ENCODE results near the gene ABCA9. TPM values are rescaled to one million over a fixed set of nuclear protein-coding genes. Genes with fewer than 3 reads are reported as not detected.
"Not testable (repeated sequence)": the region's sequence is repeated elsewhere in the genome, so short reads cannot be mapped to it uniquely, and the experiment has no call there.

Gene ABCA9
- total RNA-seq, 1 donor from 2014 or later: 0.26 TPM

DNA sequence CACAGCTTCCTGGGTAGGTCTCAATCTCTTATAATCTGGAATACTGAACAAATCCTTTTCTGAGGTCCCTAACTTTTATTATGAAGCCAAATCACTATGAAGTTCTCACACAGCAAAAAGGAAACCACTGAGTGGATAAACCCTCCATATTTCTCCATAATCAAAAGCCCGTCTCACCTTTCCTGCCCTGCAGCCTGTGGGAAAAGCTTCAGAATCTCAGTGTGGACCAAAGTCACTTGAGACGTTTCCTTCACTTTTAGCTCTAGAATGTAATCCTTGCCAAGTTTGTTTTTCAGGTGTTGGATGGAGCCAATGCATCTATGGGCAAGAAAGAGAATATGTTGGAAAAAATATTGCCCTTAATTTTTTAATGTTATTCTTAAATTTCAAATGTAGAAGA is 22.0 kb upstream of the ABCA9 start:
- FAIRE-seq (no peak), DNase-seq (ENCODE audit: low read depth) (no peak)
- H3K27me3 ChIP-seq (ENCODE audit: control insufficient read depth, insufficient read depth, low read length): no peaks in the 10 kb centered on the region
- H3K36me3 ChIP-seq (ENCODE audit: control insufficient read depth, insufficient read depth, low read length): no peaks in the 10 kb centered on the region
- TF ChIP-seq CTCF (IDR thresholded peaks at IDR 0.05; ENCODE audit: insufficient read depth, low read length, severe bottlenecking): no peak
- H3K4me3 ChIP-seq (ENCODE audit: low read depth, low read length): no peak overlapping the region

- DNase-seq (ENCODE audit: low read depth) (no peak), FAIRE-seq (no peak)
- no peaks in the 10 kb centered on the region for H3K27me3 ChIP-seq (ENCODE audit: control insufficient read depth, insufficient read depth, low read length)
- no peak for TF ChIP-seq CTCF (IDR thresholded peaks at IDR 0.05; ENCODE audit: insufficient read depth, low read length, severe bottlenecking)
- H3K4me3 ChIP-seq (ENCODE audit: low read depth, low read length): no peak overlapping the region
- no peaks in the 10 kb centered on the region for H3K36me3 ChIP-seq (ENCODE audit: control insufficient read depth, insufficient read depth, low read length)
Observed at GRCh38 chr17:69078864-69079263, 18.1 kb upstream of the ABCA9 start.

- DNase-seq (ENCODE audit: low read depth): no peak
- no peaks in the 10 kb centered on the region for H3K36me3 ChIP-seq (ENCODE audit: control insufficient read depth, insufficient read depth, low read length)
- H3K4me3 ChIP-seq (ENCODE audit: low read depth, low read length): no peak overlapping the region
- FAIRE-seq: no peak
- TF ChIP-seq CTCF (IDR thresholded peaks at IDR 0.05; ENCODE audit: insufficient read depth, low read length, severe bottlenecking): no peak
- H3K27me3 ChIP-seq (ENCODE audit: control insufficient read depth, insufficient read depth, low read length): no peaks in the 10 kb centered on the region
Observed at GRCh38 chr17:69075823-69076222, 15.1 kb upstream of the ABCA9 start.

GRCh38 chr17:69073392-69073791 is 12.7 kb upstream of the ABCA9 start:
- not testable (repeated sequence) for H3K4me3 ChIP-seq (ENCODE audit: low read depth, low read length); DNase-seq (ENCODE audit: low read depth); FAIRE-seq; H3K36me3 ChIP-seq (ENCODE audit: control insufficient read depth, insufficient read depth, low read length); H3K27me3 ChIP-seq (ENCODE audit: control insufficient read depth, insufficient read depth, low read length)

DNA sequence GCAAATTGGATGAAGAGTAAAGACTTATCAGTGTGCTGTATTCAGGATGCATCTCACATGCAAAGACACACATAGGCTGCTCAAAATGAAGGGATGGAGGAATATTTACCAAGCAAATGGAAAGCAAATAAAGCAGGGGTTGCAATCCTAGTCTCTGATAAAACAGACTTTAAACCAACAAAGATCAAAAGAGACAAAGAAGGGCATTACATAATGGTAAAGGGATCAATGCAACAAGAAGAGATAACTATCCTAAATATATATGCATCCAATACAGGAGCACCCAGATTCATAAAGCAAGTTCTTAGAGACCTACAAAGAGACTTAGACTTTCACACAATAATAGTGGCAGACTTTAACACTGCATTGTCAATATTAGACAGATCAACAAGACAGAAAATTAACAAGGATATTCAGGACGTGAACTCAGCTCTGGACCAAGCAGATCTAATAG is 12.1 kb upstream of the ABCA9 start:
- H3K36me3 ChIP-seq (ENCODE audit: control insufficient read depth, insufficient read depth, low read length): not testable (repeated sequence)

DNA sequence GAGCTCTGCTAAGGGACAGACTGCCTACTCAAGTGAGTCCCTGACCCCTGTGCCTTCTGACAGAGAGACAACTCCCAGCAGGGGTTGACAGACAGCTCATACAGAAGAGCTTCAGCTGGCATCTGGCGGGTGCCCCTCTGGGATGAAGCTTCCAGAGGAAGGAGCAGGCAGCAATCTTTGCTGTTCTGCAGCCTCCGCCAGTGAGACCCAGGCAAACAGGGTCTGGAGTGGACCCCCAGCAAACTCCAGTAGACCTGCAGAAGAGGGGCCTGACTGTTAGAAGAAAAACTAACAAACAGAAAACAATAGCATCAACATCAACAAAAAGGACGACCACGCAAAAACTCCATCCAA is 10.5 kb upstream of the ABCA9 start:
- not testable (repeated sequence) for FAIRE-seq

More for the DNA sequence above, 12.1 kb upstream of the ABCA9 start:
- FAIRE-seq; H3K4me3 ChIP-seq (ENCODE audit: low read depth, low read length); DNase-seq (ENCODE audit: low read depth); H3K27me3 ChIP-seq (ENCODE audit: control insufficient read depth, insufficient read depth, low read length): not testable (repeated sequence)

GRCh38 chr17:69070378-69071232 is 9.9 kb upstream of the ABCA9 start:
- H3K36me3 ChIP-seq (ENCODE audit: control insufficient read depth, insufficient read depth, low read length); DNase-seq (ENCODE audit: low read depth); H3K4me3 ChIP-seq (ENCODE audit: low read depth, low read length); H3K27me3 ChIP-seq (ENCODE audit: control insufficient read depth, insufficient read depth, low read length); FAIRE-seq: not testable (repeated sequence)

More for the DNA sequence above, 10.5 kb upstream of the ABCA9 start:
- DNase-seq (ENCODE audit: low read depth); H3K4me3 ChIP-seq (ENCODE audit: low read depth, low read length); H3K36me3 ChIP-seq (ENCODE audit: control insufficient read depth, insufficient read depth, low read length); H3K27me3 ChIP-seq (ENCODE audit: control insufficient read depth, insufficient read depth, low read length): not testable (repeated sequence)

- DNase-seq (ENCODE audit: low read depth) (no peak), FAIRE-seq (no peak)
- H3K36me3 ChIP-seq (ENCODE audit: control insufficient read depth, insufficient read depth, low read length): no peaks in the 10 kb centered on the region
- H3K27me3 ChIP-seq (ENCODE audit: control insufficient read depth, insufficient read depth, low read length): no peaks in the 10 kb centered on the region
- no peak for TF ChIP-seq CTCF (IDR thresholded peaks at IDR 0.05; ENCODE audit: insufficient read depth, low read length, severe bottlenecking)
- H3K4me3 ChIP-seq (ENCODE audit: low read depth, low read length): no peak overlapping the region
Observed at GRCh38 chr17:69069226-69069750, 8.6 kb upstream of the ABCA9 start.

All from bronchial epithelial cell (primary cell).